ENCODE results near the gene NECTIN1. TPM values are rescaled to one million over a fixed set of nuclear protein-coding genes. Genes with fewer than 3 reads are reported as not detected.

Gene NECTIN1
- total RNA-seq, 2 experiments from 2014 or later: 2.5 to 3.4 TPM

GRCh38 chr11:119683783-119684182, 45.2 kb downstream of the NECTIN1 start:
- no peak overlapping the region for H3K27ac Mint-ChIP-seq

GRCh38 chr11:119681361-119681910, 47.6 kb downstream of the NECTIN1 start:
- Mint-ChIP-seq H3K27me3 (no peaks in the 10 kb centered on the region), H3K36me3 (ENCODE audit: low read depth) (no peaks in the 10 kb centered on the region), H3K9me3 (no peaks in the 10 kb centered on the region), H3K4me3 (no peak overlapping the region), H3K4me1 (ENCODE audit: low read depth) (no peaks in the 10 kb centered on the region), H3K27ac (no peak overlapping the region)
- Histone ChIP-seq H3K27ac (ENCODE audit: low read depth in 1 of 2, low read length in 2 of 2) (no peak overlapping the region), H3K9me3 (ENCODE audit: control insufficient read depth in 1 of 2, insufficient read depth in 1 of 2, low read length in 2 of 2) (peaks cover 0 to 13% of the 10 kb centered on the region in 2 experiments), H3K4me3 (ENCODE audit: low read length) (no peak overlapping the region), H3K36me3 (ENCODE audit: insufficient read depth, low read length) (no peaks in the 10 kb centered on the region), H3K27me3 (ENCODE audit: control insufficient read depth in 1 of 2, insufficient read depth in 2 of 2, low read length in 2 of 2) (no peaks in the 10 kb centered on the region), H3K4me1 (ENCODE audit: insufficient read depth, low read length) (peaks cover 16% of the 10 kb centered on the region)
- no peak for DNase-seq
- TF ChIP-seq CTCF (IDR thresholded peaks at IDR 0.05): no peak
- CTCF ChIA-PET: no interaction called here
- ATAC-seq (ENCODE audit: poor library complexity): no peak
- POLR2A ChIA-PET: no interaction called here
- intact Hi-C loops (cut with DNase I, micrococcal nuclease): no loop called here

More at GRCh38 chr11:119683783-119684182, 45.2 kb downstream of the NECTIN1 start:
- H3K4me1 ChIP-seq (ENCODE audit: insufficient read depth, low read length): peaks cover 16% of the 10 kb centered on the region
- no peak overlapping the region for H3K4me3 ChIP-seq (ENCODE audit: low read length)
- H3K9me3 Mint-ChIP-seq: no peaks in the 10 kb centered on the region
- H3K27ac ChIP-seq (ENCODE audit: low read depth in 1 of 2, low read length in 2 of 2): no peak overlapping the region
- no peak for TF ChIP-seq CTCF (IDR thresholded peaks at IDR 0.05)
- no peaks in the 10 kb centered on the region for H3K9me3 ChIP-seq (ENCODE audit: control insufficient read depth in 1 of 2, insufficient read depth in 1 of 2, low read length in 2 of 2)
- no peaks in the 10 kb centered on the region for H3K27me3 Mint-ChIP-seq
- H3K36me3 Mint-ChIP-seq (ENCODE audit: low read depth): no peaks in the 10 kb centered on the region
- H3K4me3 Mint-ChIP-seq: no peak overlapping the region
- DNase-seq (no peak), ATAC-seq (ENCODE audit: poor library complexity) (no peak)
- no peaks in the 10 kb centered on the region for H3K36me3 ChIP-seq (ENCODE audit: insufficient read depth, low read length)
- intact Hi-C loops (cut with DNase I, micrococcal nuclease): no loop called here
- ChIA-PET POLR2A (no interaction called here), CTCF (no interaction called here)
- no peaks in the 10 kb centered on the region for H3K27me3 ChIP-seq (ENCODE audit: control insufficient read depth in 1 of 2, insufficient read depth in 2 of 2, low read length in 2 of 2)
- H3K4me1 Mint-ChIP-seq (ENCODE audit: low read depth): no peaks in the 10 kb centered on the region

DNA sequence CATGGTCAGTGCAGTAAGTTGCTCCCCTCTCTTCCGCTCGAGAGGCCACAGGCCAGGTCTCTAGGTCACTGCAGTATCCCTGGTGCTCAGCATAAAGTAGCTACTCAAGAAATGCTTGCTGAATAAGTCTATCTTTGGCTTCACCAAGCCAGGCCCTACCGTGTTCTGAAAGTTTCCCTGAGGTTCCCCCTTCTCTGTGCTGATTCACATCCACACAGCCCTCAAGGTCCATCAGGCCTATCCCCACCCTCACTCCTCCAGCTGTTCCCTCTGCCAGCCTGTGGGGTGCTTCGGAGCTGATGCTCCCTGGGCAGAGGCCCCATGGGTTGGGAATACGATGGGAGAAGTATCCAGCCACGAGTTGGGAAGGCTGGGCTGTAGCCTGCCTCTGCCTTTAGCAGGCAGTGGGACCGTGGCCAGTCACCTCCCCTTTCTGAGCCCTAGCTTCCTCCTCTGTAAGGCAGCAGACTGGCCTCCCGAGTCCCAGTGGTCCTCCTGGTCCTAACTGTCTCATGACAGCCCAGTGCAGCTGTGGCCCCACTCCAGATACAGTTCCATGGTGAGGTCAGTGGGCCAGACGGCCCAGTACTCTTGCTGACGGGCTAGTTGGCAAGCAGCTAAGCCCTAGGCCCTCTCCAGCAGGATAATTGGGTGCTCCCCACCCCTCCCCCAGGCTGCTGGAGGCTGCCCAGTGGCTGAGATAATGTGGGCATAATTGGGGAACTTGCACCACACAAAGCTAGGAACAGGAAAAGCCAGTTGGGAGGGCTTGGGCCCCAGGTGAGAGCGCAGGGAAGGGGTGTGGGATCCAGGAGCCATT, 48.2 kb downstream of the NECTIN1 start:
- Mint-ChIP-seq H3K4me1 (ENCODE audit: low read depth) (no peaks in the 10 kb centered on the region), H3K27me3 (no peaks in the 10 kb centered on the region), H3K4me3 (no peak overlapping the region), H3K9me3 (no peaks in the 10 kb centered on the region), H3K27ac (no peak overlapping the region), H3K36me3 (ENCODE audit: low read depth) (no peaks in the 10 kb centered on the region)
- Histone ChIP-seq H3K36me3 (ENCODE audit: insufficient read depth, low read length) (no peaks in the 10 kb centered on the region), H3K4me3 (ENCODE audit: low read length) (no peak overlapping the region), H3K4me1 (ENCODE audit: insufficient read depth, low read length) (peaks cover 16% of the 10 kb centered on the region), H3K27me3 (ENCODE audit: control insufficient read depth in 1 of 2, insufficient read depth in 2 of 2, low read length in 2 of 2) (no peaks in the 10 kb centered on the region), H3K27ac (ENCODE audit: low read depth in 1 of 2, low read length in 2 of 2) (no peak overlapping the region), H3K9me3 (ENCODE audit: control insufficient read depth in 1 of 2, insufficient read depth in 1 of 2, low read length in 2 of 2) (peaks cover 0 to 13% of the 10 kb centered on the region in 2 experiments)
- intact Hi-C loops (cut with DNase I, micrococcal nuclease): no loop called here
- POLR2A ChIA-PET: no interaction called here
- DNase-seq (no peak), ATAC-seq (ENCODE audit: poor library complexity) (no peak)
- TF ChIP-seq CTCF (IDR thresholded peaks at IDR 0.05): no peak
- CTCF ChIA-PET: no interaction called here

Data from CD4-positive, alpha-beta T cell (primary cell).